Vagina (tissue), 2 donors: ENCODE measurements around the gene NFKBIZ. TPM values are rescaled to one million over a fixed set of nuclear protein-coding genes. Genes with fewer than 3 reads are reported as not detected.
"Not testable (repeated sequence)": the region's sequence is repeated elsewhere in the genome, so short reads cannot be mapped to it uniquely, and the experiment has no call there.

Experiments used
- DNase-seq, 2 donors: peaks; one replicate each; pipeline ENCODE4 v3.0.0-alpha.2; 2017; ENCODE audit errors: extremely low spot score in 2 of 2
- H3K27ac ChIP-seq: fragments of 200-600 bp; sonication (generic); one replicate; pipeline ENCODE4 v1.5.1; 2019
- H3K27me3 ChIP-seq: fragments of 200-600 bp; sonication (generic); one replicate; pipeline ENCODE4 v1.5.1; 2019
- H3K36me3 ChIP-seq, 2 donors: fragments of 200-600 bp; sonication (generic); one replicate each; pipeline ENCODE4 v1.5.1; 2017 to 2019
- H3K4me1 ChIP-seq: fragments of 200-600 bp; sonication (generic); one replicate; pipeline ENCODE4 v1.5.1; 2019
- H3K4me3 ChIP-seq, 2 donors: fragments of 200-600 bp; sonication (generic); 1 replicate in 1 of 2; 2 replicates in 1 of 2; pipeline ENCODE4 v1.5.1; 2016 to 2019
- H3K9me3 ChIP-seq: fragments of 200-600 bp; sonication (generic); one replicate; pipeline ENCODE4 v1.5.1; 2019
- POLR2A ChIP-seq, 2 donors: fragments of 450-650 bp; IDR thresholded peaks; one replicate each; pipeline ENCODE4 v1.6.1; 2017; ENCODE audit warnings: antibody characterized with exemption in 2 of 2, mild to moderate bottlenecking in 2 of 2, moderate library complexity in 2 of 2
- POLR2AphosphoS5 ChIP-seq, 2 donors: sonication (generic); formaldehyde crosslinking; IDR thresholded peaks; one replicate each; pipeline ENCODE4 v1.9.0; 2017; ENCODE audit warnings: antibody characterized with exemption in 2 of 2, mild to moderate bottlenecking in 2 of 2, low read depth in 1 of 2; ENCODE audit not compliant: insufficient read depth in 1 of 2
- intact Hi-C: fragments of 100-400 bp; cut with DNase I; formaldehyde crosslinking; loops from one replicate; pipeline ENCODE4 v1.15.1; 2023
- total RNA-seq: library from RNA; depleted of rRNA; stranded (reverse); fragments of >200 nt; gene quantifications from one replicate; pipeline ENCODE4 v1.2.3, GENCODE V29; 2016
- TF ChIP-seq, protein P1 (sequence below), 3 experiments: fragments of 450-650 bp in 2 of 3; fragments of 200-600 bp in 1 of 3; sonication (generic) in 1 of 3; IDR thresholded peaks; one replicate each; pipeline ENCODE4 v1.5.1; 2017 to 2019; ENCODE audit warnings: antibody characterized with exemption in 3 of 3, mild to moderate bottlenecking in 2 of 3, moderate library complexity in 2 of 3

The NFKBIZ gene
- total RNA-seq, 1 donor from 2014 or later: 136 TPM

DNA sequence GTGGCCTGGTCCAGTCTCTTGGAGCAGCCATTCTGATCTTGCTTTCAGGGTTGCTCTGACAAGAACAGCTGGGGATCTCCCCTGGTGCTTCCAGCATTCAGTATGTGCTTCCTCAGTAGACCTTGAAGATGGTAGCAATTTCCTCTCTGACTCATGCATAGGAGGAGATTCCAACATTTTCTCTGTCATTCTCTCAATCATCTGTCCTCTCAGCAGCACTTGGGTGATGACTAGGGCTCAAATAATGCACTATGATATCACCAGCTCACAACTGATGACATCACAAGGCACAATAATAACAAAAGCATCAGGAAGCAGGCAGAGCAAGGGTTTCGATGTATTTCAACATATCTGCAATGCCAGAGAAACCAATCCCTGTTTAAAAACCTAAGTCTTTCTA lies 52.7 kb downstream of the NFKBIZ start:
- H3K36me3 ChIP-seq: no peaks in the 10 kb centered on the region
- TF ChIP-seq POLR2A (IDR thresholded peaks at IDR 0.05) (no peak), POLR2AphosphoS5 (IDR thresholded peaks at IDR 0.05; ENCODE audit: insufficient read depth in 1 of 2, low read depth in 1 of 2) (peak in 1 of 2 donors; percentile 28)
- TF ChIP-seq, protein P1, sequence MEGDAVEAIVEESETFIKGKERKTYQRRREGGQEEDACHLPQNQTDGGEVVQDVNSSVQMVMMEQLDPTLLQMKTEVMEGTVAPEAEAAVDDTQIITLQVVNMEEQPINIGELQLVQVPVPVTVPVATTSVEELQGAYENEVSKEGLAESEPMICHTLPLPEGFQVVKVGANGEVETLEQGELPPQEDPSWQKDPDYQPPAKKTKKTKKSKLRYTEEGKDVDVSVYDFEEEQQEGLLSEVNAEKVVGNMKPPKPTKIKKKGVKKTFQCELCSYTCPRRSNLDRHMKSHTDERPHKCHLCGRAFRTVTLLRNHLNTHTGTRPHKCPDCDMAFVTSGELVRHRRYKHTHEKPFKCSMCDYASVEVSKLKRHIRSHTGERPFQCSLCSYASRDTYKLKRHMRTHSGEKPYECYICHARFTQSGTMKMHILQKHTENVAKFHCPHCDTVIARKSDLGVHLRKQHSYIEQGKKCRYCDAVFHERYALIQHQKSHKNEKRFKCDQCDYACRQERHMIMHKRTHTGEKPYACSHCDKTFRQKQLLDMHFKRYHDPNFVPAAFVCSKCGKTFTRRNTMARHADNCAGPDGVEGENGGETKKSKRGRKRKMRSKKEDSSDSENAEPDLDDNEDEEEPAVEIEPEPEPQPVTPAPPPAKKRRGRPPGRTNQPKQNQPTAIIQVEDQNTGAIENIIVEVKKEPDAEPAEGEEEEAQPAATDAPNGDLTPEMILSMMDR (IDR thresholded peaks at IDR 0.05): no peak
- no peak overlapping the region for H3K27ac ChIP-seq
- no peak for DNase-seq
- peaks cover 4% of the 10 kb centered on the region for H3K4me1 ChIP-seq
- H3K4me3 ChIP-seq: no peak overlapping the region
- H3K27me3 ChIP-seq: no peaks in the 10 kb centered on the region
- intact Hi-C loops: no loop called here
- H3K9me3 ChIP-seq: no peaks in the 10 kb centered on the region

GRCh38 chr3:101903451-101903871 lies 54.1 kb downstream of the NFKBIZ start:
- no peaks in the 10 kb centered on the region for H3K36me3 ChIP-seq
- H3K4me1 ChIP-seq: peaks cover 4% of the 10 kb centered on the region
- no peak overlapping the region for H3K27ac ChIP-seq
- intact Hi-C loops: no loop called here
- TF ChIP-seq POLR2A (IDR thresholded peaks at IDR 0.05): no peak
- TF ChIP-seq, protein P1 (IDR thresholded peaks at IDR 0.05): no peak
- no peak for TF ChIP-seq POLR2AphosphoS5 (IDR thresholded peaks at IDR 0.05; ENCODE audit: insufficient read depth in 1 of 2, low read depth in 1 of 2)
- no peaks in the 10 kb centered on the region for H3K9me3 ChIP-seq
- H3K27me3 ChIP-seq: no peaks in the 10 kb centered on the region
- H3K4me3 ChIP-seq: no peak overlapping the region
- no peak for DNase-seq

GRCh38 chr3:101905573-101905972 lies 56.3 kb downstream of the NFKBIZ start:
- H3K27me3 ChIP-seq, DNase-seq, H3K9me3 ChIP-seq, H3K36me3 ChIP-seq, H3K4me1 ChIP-seq, H3K27ac ChIP-seq, H3K4me3 ChIP-seq, intact Hi-C loops: not testable (repeated sequence)

Other genes with a start within 250 kb of the NFKBIZ start
- gene ZBTB11, start 172.4 kb upstream of the NFKBIZ start, total RNA-seq: 27.5 TPM
- gene RPL24, start 162.8 kb upstream of the NFKBIZ start, total RNA-seq: 1,243 TPM
- gene CEP97, start 124.9 kb upstream of the NFKBIZ start, total RNA-seq: 11.0 TPM
- gene NXPE3, start 70.3 kb upstream of the NFKBIZ start, total RNA-seq: 13.3 TPM